ENCODE measurements around the gene IPO4.

IPO4 gene

DNA sequence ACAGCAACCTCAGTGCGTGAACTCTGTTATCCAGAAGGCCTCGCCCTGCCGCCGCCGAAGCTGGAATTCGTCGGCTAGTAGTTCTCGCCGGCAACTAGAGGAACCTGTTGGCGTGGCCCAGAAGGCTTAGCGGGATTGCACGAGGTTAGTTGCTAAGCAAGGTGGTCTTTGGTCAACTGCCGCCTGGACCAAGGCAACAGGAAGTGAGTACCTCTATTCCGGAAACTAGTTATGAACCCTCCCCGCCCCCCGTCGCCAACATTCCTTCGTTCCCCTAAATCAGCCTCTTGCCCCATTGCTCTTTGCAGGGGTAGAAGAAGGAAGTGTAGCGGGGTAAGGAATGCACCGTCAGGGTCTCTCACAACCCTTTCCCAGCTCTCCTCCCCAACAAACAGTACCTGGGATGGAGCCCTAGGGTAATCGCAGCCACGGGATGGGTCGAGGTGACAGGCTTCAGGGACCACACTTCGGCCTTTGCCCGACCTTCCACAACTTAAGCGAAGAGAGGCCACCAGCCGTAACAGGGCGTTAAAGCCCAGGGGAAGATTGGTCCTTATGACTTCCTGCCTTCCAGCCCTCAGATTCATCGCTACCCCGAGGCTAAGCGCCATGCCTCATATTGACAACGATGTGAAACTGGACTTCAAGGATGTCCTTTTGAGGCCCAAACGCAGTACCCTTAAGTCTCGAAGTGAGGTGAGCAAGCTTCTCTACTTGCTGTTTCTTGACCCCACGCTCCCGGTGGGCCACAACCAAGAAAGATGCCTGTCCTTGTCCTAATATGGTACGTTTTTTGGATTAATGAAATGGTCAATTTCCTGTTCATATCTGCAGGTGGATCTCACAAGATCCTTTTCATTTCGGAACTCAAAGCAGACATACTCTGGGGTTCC lies 44.3 kb upstream of the IPO4 start, which contains the start of gene GMPR2:
GMPR2 (plus strand) TSS at position 285 of the 893 bp plus-strand sequence; CDS start at position 610, 325 bp downstream.
- H3K9me3 ChIP-seq (ENCODE audit: control insufficient read depth, insufficient read depth, low read depth, low read length) = no peaks in the 10 kb centered on the region
- H3K4me3 ChIP-seq (ENCODE audit: low read depth, low read length) = peak within 1 kb of the TSS; percentile 69
- ChIA-PET POLR2A (interaction anchor here (1.8 kb wide), 1 partner anchor 9 kb away, joined by 10 read pairs; the partner anchor contains the start of gene TINF2), CTCF (interaction anchor here (0.6 to 1.8 kb wide), 4 partner anchors 10 to 142 kb away, joined by 3 to 7 read pairs (median 3); partner anchors contain the start of genes CIDEB and TINF2)
- H3K27ac ChIP-seq (ENCODE audit: extremely low read depth, low read depth, low read length) = peak within 1 kb of the TSS; percentile 92
- H3K36me3 ChIP-seq (ENCODE audit: control insufficient read depth in 2 of 2, insufficient read depth in 1 of 2, low read length in 2 of 2) = peaks cover 17 to 49% of the 10 kb centered on the region in 2 experiments; a peak in 2 of 3 replicates
- H3K4me1 ChIP-seq (ENCODE audit: control insufficient read depth, insufficient read depth, low read length) = peaks cover 7% of the 10 kb centered on the region
- 0 out of 2 replicates have a peak, but pooled peaks have one; percentile 27 for TF ChIP-seq ZXDB (tag by site-specific recombination; IDR thresholded peaks at IDR 0.05)
- 0 out of 2 replicates have a peak, but pooled peaks have one; percentile 7 for TF ChIP-seq KLF8 (tag by site-specific recombination; IDR thresholded peaks at IDR 0.05)
- TF ChIP-seq, protein P1, sequence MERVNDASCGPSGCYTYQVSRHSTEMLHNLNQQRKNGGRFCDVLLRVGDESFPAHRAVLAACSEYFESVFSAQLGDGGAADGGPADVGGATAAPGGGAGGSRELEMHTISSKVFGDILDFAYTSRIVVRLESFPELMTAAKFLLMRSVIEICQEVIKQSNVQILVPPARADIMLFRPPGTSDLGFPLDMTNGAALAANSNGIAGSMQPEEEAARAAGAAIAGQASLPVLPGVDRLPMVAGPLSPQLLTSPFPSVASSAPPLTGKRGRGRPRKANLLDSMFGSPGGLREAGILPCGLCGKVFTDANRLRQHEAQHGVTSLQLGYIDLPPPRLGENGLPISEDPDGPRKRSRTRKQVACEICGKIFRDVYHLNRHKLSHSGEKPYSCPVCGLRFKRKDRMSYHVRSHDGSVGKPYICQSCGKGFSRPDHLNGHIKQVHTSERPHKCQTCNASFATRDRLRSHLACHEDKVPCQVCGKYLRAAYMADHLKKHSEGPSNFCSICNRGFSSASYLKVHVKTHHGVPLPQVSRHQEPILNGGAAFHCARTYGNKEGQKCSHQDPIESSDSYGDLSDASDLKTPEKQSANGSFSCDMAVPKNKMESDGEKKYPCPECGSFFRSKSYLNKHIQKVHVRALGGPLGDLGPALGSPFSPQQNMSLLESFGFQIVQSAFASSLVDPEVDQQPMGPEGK (tag by site-specific recombination; IDR thresholded peaks at IDR 0.05) = peak; percentile 76; the same call in 1 of the 2 replicates
- no peak for TF ChIP-seq ZNF354C (tag by site-specific recombination; IDR thresholded peaks at IDR 0.05; ENCODE audit: borderline replicate concordance, low read depth)
- TF ChIP-seq HOXC10 (CRISPR knock-in tag; IDR thresholded peaks at IDR 0.05) = no peak
- TF ChIP-seq, protein P2, sequence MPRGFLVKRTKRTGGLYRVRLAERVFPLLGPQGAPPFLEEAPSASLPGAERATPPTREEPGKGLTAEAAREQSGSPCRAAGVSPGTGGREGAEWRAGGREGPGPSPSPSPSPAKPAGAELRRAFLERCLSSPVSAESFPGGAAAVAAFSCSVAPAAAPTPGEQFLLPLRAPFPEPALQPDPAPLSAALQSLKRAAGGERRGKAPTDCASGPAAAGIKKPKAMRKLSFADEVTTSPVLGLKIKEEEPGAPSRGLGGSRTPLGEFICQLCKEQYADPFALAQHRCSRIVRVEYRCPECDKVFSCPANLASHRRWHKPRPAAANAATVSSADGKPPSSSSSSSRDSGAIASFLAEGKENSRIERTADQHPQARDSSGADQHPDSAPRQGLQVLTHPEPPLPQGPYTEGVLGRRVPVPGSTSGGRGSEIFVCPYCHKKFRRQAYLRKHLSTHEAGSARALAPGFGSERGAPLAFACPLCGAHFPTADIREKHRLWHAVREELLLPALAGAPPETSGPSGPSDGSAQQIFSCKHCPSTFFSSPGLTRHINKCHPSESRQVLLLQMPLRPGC (tag by site-specific recombination; IDR thresholded peaks at IDR 0.05) = peak; percentile 81; the same call in 1 of the 2 replicates
- TF ChIP-seq OVOL3 (tag by site-specific recombination; IDR thresholded peaks at IDR 0.05) = peak; percentile 48; the same call in 1 of the 2 replicates
- TF ChIP-seq SCRT1 (tag by site-specific recombination; IDR thresholded peaks at IDR 0.05; ENCODE audit: borderline replicate concordance) = peak; percentile 62; the same call in 1 of the 2 replicates
- TF ChIP-seq ZNF140 (tag by site-specific recombination; IDR thresholded peaks at IDR 0.05) = no peak
- TF ChIP-seq ZBTB48 (tag by site-specific recombination; IDR thresholded peaks at IDR 0.05) = peak; percentile 69
- TF ChIP-seq ZNF341 (tag by site-specific recombination; IDR thresholded peaks at IDR 0.05; ENCODE audit: low read depth) = peak; percentile 62; the same call in 1 of the 2 replicates
- no peak for TF ChIP-seq ZNF555 (tag by site-specific recombination; conservative IDR thresholded peaks at IDR 0.05)
- TF ChIP-seq, protein P3, sequence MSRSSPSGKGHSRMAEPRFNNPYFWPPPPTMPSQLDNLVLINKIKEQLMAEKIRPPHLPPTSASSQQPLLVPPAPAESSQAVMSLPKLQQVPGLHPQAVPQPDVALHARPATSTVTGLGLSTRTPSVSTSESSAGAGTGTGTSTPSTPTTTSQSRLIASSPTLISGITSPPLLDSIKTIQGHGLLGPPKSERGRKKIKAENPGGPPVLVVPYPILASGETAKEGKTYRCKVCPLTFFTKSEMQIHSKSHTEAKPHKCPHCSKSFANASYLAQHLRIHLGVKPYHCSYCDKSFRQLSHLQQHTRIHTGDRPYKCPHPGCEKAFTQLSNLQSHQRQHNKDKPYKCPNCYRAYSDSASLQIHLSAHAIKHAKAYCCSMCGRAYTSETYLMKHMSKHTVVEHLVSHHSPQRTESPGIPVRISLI (tag by site-specific recombination; IDR thresholded peaks at IDR 0.05) = no peak
- peak; percentile 9 for TF ChIP-seq ZNF629 (tag by site-specific recombination; IDR thresholded peaks at IDR 0.05)
- TF ChIP-seq KLF16 (tag by site-specific recombination; IDR thresholded peaks at IDR 0.05) = 0 out of 2 replicates have a peak, but pooled peaks have one; percentile 15
- TF ChIP-seq, protein P4, sequence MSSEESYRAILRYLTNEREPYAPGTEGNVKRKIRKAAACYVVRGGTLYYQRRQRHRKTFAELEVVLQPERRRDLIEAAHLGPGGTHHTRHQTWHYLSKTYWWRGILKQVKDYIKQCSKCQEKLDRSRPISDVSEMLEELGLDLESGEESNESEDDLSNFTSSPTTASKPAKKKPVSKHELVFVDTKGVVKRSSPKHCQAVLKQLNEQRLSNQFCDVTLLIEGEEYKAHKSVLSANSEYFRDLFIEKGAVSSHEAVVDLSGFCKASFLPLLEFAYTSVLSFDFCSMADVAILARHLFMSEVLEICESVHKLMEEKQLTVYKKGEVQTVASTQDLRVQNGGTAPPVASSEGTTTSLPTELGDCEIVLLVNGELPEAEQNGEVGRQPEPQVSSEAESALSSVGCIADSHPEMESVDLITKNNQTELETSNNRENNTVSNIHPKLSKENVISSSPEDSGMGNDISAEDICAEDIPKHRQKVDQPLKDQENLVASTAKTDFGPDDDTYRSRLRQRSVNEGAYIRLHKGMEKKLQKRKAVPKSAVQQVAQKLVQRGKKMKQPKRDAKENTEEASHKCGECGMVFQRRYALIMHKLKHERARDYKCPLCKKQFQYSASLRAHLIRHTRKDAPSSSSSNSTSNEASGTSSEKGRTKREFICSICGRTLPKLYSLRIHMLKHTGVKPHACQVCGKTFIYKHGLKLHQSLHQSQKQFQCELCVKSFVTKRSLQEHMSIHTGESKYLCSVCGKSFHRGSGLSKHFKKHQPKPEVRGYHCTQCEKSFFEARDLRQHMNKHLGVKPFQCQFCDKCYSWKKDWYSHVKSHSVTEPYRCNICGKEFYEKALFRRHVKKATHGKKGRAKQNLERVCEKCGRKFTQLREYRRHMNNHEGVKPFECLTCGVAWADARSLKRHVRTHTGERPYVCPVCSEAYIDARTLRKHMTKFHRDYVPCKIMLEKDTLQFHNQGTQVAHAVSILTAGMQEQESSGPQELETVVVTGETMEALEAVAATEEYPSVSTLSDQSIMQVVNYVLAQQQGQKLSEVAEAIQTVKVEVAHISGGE (tag by site-specific recombination; conservative IDR thresholded peaks at IDR 0.05; ENCODE audit: low read depth) = peak; percentile 94
- peak; percentile 95 for TF ChIP-seq SCRT2 (tag by site-specific recombination; IDR thresholded peaks at IDR 0.05)
- no peak for TF ChIP-seq ZNF501 (tag by site-specific recombination; IDR thresholded peaks at IDR 0.05)
- peak; percentile 83 for TF ChIP-seq ZNF76 (tag by site-specific recombination; IDR thresholded peaks at IDR 0.05; ENCODE audit: borderline replicate concordance, low read depth)
- TF ChIP-seq GLIS1 (tag by site-specific recombination; IDR thresholded peaks at IDR 0.05) = 0 out of 2 replicates have a peak, but pooled peaks have one; percentile 16
- peak; percentile 33 for TF ChIP-seq ZNF366 (tag by site-specific recombination; conservative IDR thresholded peaks at IDR 0.05)
- TF ChIP-seq, protein P5, sequence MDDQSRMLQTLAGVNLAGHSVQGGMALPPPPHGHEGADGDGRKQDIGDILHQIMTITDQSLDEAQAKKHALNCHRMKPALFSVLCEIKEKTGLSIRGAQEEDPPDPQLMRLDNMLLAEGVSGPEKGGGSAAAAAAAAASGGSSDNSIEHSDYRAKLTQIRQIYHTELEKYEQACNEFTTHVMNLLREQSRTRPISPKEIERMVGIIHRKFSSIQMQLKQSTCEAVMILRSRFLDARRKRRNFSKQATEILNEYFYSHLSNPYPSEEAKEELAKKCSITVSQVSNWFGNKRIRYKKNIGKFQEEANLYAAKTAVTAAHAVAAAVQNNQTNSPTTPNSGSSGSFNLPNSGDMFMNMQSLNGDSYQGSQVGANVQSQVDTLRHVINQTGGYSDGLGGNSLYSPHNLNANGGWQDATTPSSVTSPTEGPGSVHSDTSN (CRISPR knock-in tag; IDR thresholded peaks at IDR 0.05) = no peak
- 0 out of 2 replicates have a peak, but pooled peaks have one; percentile 13 for TF ChIP-seq ZSCAN30 (tag by site-specific recombination; IDR thresholded peaks at IDR 0.05)
- no peak for TF ChIP-seq ZNF214 (tag by site-specific recombination; IDR thresholded peaks at IDR 0.05; ENCODE audit: borderline replicate concordance)
- TF ChIP-seq SP2 (tag by site-specific recombination; IDR thresholded peaks at IDR 0.05) = peak; percentile 43
